HepG2 (cell line): ENCODE data around the gene SAP25. TPM values are rescaled to one million over a fixed set of nuclear protein-coding genes. Genes with fewer than 3 reads are reported as not detected.

ENCODE experiments used
- AKAP8 ChIP-seq: sonication (generic); formaldehyde crosslinking; IDR thresholded peaks from 2 replicates; pipeline ENCODE4 v1.5.1; 2020; ENCODE audit warnings: mild to moderate bottlenecking, missing genetic modification reagents
- ARID4A ChIP-seq: sonication (generic); formaldehyde crosslinking; IDR thresholded peaks from 2 replicates; pipeline ENCODE4 v1.5.0; 2020; ENCODE audit warnings: mild to moderate bottlenecking, missing genetic modification reagents, borderline replicate concordance
- FOXC1 ChIP-seq: sonication (generic); formaldehyde crosslinking; IDR thresholded peaks from 2 replicates; pipeline ENCODE4 v1.8.0; 2022; ENCODE audit warnings: mild to moderate bottlenecking, missing genetic modification reagents, borderline replicate concordance
- HOXA7 ChIP-seq: sonication (generic); formaldehyde crosslinking; IDR thresholded peaks from 2 replicates; pipeline ENCODE4 v1.8.1; 2022; ENCODE audit warnings: mild to moderate bottlenecking, missing genetic modification reagents, moderate library complexity
- MAF1 ChIP-seq: sonication (generic); formaldehyde crosslinking; IDR thresholded peaks from 2 replicates; pipeline ENCODE4 v1.5.0; 2020; ENCODE audit warnings: missing genetic modification reagents, borderline replicate concordance
- MXD4 ChIP-seq: IDR thresholded peaks from 2 replicates; pipeline ENCODE4 v1.6.1; 2016; ENCODE audit warnings: mild to moderate bottlenecking, missing biosample characterization, missing genetic modification reagents
- NR2F1 ChIP-seq, 2 experiments: fragments of 450-650 bp in 1 of 2; formaldehyde crosslinking in 1 of 2; IDR thresholded peaks; 2 replicates each; pipeline versions ENCODE4 v1.5.0 to v1.6.1; 2016 to 2020; ENCODE audit warnings: mild to moderate bottlenecking in 1 of 2, missing compliant biosample characterization in 1 of 2, missing genetic modification reagents in 1 of 2, moderate library complexity in 1 of 2
- PCBP1 ChIP-seq: fragments of 200-400 bp; formaldehyde crosslinking; IDR thresholded peaks from 2 replicates; pipeline ENCODE4 v1.6.1; 2017; ENCODE audit warnings: mild to moderate bottlenecking, low read depth, low read length, borderline replicate concordance
- RBFOX2 ChIP-seq: fragments of 200-400 bp; formaldehyde crosslinking; IDR thresholded peaks from 2 replicates; pipeline ENCODE4 v1.6.1; 2017; ENCODE audit warnings: low read depth, mild to moderate bottlenecking, low read length
- REPIN1 ChIP-seq: sonication (generic); formaldehyde crosslinking; IDR thresholded peaks from 2 replicates; pipeline ENCODE4 v1.8.0; 2022; ENCODE audit warnings: missing genetic modification reagents, low read depth, mild to moderate bottlenecking, borderline replicate concordance
- RXRA ChIP-seq: sonication (generic); formaldehyde crosslinking; IDR thresholded peaks from 2 replicates; pipeline ENCODE4 v1.5.1; 2020; ENCODE audit warnings: missing genetic modification reagents
- SPEN ChIP-seq: sonication (generic); formaldehyde crosslinking; IDR thresholded peaks from 2 replicates; pipeline ENCODE4 v1.5.1; 2020; ENCODE audit warnings: low read depth, mild to moderate bottlenecking, missing genetic modification reagents
- TGIF2 ChIP-seq: IDR thresholded peaks from 2 replicates; pipeline ENCODE4 v1.6.1; 2016; ENCODE audit warnings: control low read depth, missing compliant biosample characterization
- ZFX ChIP-seq: sonication (generic); formaldehyde crosslinking; IDR thresholded peaks from 2 replicates; pipeline ENCODE4 v1.4.0; 2020; ENCODE audit warnings: mild to moderate bottlenecking, low read depth, missing genetic modification reagents, moderate library complexity
- ZNF232 ChIP-seq: sonication (generic); formaldehyde crosslinking; IDR thresholded peaks from 2 replicates; pipeline ENCODE4 v1.4.0; 2020; ENCODE audit warnings: missing genetic modification reagents, borderline replicate concordance
- ZNF263 ChIP-seq: sonication (generic); formaldehyde crosslinking; IDR thresholded peaks from 2 replicates; pipeline ENCODE4 v1.4.0; 2020; ENCODE audit warnings: missing genetic modification reagents
- ZNF326 ChIP-seq: sonication (generic); formaldehyde crosslinking; IDR thresholded peaks from 2 replicates; pipeline ENCODE4 v1.4.0; 2020; ENCODE audit warnings: missing genetic modification reagents, borderline replicate concordance
- ZNF775 ChIP-seq: sonication (generic); formaldehyde crosslinking; IDR thresholded peaks from 2 replicates; pipeline ENCODE4 v1.4.0; 2020; ENCODE audit warnings: missing genetic modification reagents, mild to moderate bottlenecking, moderate library complexity, borderline replicate concordance
- ZNF841 ChIP-seq: sonication (generic); formaldehyde crosslinking; IDR thresholded peaks from 2 replicates; pipeline ENCODE4 v1.8.1; 2023; ENCODE audit warnings: missing genetic modification reagents, borderline replicate concordance
- polyA plus RNA-seq, 8 experiments: library from polyadenylated mRNA; depleted of rRNA in 3 of 8; stranded (reverse) in 7 of 8; unstranded in 1 of 8; fragments of >200 nt; fragmentation: Illumina TruSeq in 4 of 8; extraction: Trizol in 4 of 8; gene quantifications; 2 replicates each; pipeline versions ENCODE4 v1.2.1 to v1.2.3, GENCODE V29; 2011 to 2016; ENCODE audit warnings: low read depth in 4 of 8, missing spikeins in 1 of 8, mixed read lengths in 1 of 8; ENCODE audit not compliant: insufficient read depth in 1 of 8
- total RNA-seq, 5 experiments: library from RNA; depleted of rRNA; stranded (reverse); fragments of >200 nt; fragmentation: Illumina TruSeq; extraction: Trizol; gene quantifications; 2 replicates each; pipeline ENCODE4 v1.2.3, GENCODE V29; 2016; ENCODE audit warnings: low read depth in 1 of 5
- TF ChIP-seq, protein P1 (sequence below): sonication (generic); formaldehyde crosslinking; IDR thresholded peaks from 2 replicates; pipeline ENCODE4 v1.4.0; 2020; ENCODE audit warnings: missing genetic modification reagents; ENCODE audit errors: not compliant biosample characterization

SAP25 gene
- total and polyA plus RNA-seq, 2 of the 13 experiments (the other 11 are each of a cell fraction or from before 2014, with no cell fraction given) = 0.15 to 0.20 TPM

DNA sequence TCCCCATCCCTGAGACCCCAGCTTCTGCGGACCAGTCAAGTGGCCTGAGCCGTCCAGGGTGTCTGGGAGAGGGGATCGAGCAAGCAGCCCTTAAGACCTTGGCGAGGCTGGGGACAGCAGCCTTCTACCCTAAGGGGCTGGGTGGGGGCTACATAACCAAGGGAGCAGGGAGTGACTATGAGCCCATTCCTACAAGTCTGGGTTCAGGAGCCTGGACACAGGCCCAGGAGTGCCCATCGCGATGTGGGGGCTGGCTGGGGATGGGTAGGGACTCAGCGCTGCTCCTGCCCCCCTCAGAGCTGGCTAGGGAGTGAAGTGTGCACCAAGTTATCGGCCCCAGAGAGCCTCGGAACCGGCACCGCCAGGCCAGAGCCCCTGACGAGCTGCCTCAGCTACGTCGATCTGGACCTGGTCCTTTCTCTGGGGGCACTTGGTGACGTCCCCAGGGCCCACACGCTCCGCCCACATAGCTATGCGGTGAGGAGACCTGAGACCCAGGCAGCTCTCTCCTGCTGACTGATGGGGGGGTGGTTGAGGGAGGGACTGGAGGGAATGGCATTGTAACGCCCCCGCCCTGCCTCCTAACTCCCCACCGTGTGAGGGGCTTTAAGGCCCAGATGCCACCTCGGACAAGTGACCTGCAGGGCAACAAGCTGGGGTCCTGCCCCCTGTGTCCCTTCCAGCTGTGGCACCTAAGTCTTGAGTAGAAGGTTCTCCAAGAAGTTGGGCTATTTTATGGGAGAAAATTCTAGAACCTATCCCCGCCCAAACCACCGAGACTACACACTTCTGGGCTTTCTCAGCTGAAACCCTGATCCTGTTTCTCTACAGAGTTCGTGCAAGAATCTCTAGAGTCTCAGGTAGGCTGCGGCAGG is 2.5 kb downstream of the SAP25 start (continued):
- TF ChIP-seq, protein P1, sequence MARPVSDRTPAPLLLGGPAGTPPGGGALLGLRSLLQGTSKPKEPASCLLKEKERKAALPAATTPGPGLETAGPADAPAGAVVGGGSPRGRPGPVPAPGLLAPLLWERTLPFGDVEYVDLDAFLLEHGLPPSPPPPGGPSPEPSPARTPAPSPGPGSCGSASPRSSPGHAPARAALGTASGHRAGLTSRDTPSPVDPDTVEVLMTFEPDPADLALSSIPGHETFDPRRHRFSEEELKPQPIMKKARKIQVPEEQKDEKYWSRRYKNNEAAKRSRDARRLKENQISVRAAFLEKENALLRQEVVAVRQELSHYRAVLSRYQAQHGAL (CRISPR knock-in tag) = no peak
- TF ChIP-seq TGIF2 (CRISPR knock-in tag) (peak; percentile 51; the same call in 1 of the 2 replicates), ZNF232 (0 out of 2 replicates have a peak, but pooled peaks have one; percentile 23), ARID4A (CRISPR knock-in tag) (no peak), RBFOX2 (peak; percentile 54; the same call in 1 of the 2 replicates), PCBP1 (peak; percentile 82), FOXC1 (CRISPR knock-in tag) (peak; percentile 48; the same call in 1 of the 2 replicates), REPIN1 (CRISPR knock-in tag) (0 out of 2 replicates have a peak, but pooled peaks have one; percentile 22), ZNF841 (CRISPR knock-in tag) (no peak), HOXA7 (CRISPR knock-in tag) (no peak), ZNF775 (CRISPR knock-in tag) (no peak), MAF1 (CRISPR knock-in tag) (no peak), NR2F1 (CRISPR knock-in tag; IDR thresholded peaks at IDR 0.05) (peak in 1 of 2 experiments; percentile 19; a peak in 1 of 4 replicates), ZNF263 (CRISPR knock-in tag) (0 out of 2 replicates have a peak, but pooled peaks have one; percentile 12), ZNF326 (peak; percentile 88; the same call in 1 of the 2 replicates), ZFX (CRISPR knock-in tag) (peak; percentile 59), RXRA (CRISPR knock-in tag) (no peak; the same call in 1 of the 2 replicates), AKAP8 (CRISPR knock-in tag) (peak; percentile 100), SPEN (CRISPR knock-in tag) (0 out of 2 replicates have a peak, but pooled peaks have one; percentile 21), MXD4 (CRISPR knock-in tag) (no peak)
